GM12873 (cell line): Measurements from ENCODE around the gene LPCAT2.

Experiments used
- CTCF ChIP-seq: IDR thresholded peaks from 2 replicates; pipeline ENCODE4 v1.5.1; 2012; ENCODE audit warnings: low read depth, mild to moderate bottlenecking, moderate library complexity, low read length, control low read depth; ENCODE audit not compliant: insufficient read depth; ENCODE audit errors: missing control alignments

LPCAT2 gene

GRCh38 chr16:55597928-55598327, 89.1 kb downstream of the LPCAT2 start:
- TF ChIP-seq CTCF: no peak

GRCh38 chr16:55605754-55606336, 97.0 kb downstream of the LPCAT2 start:
- no peak for TF ChIP-seq CTCF

GRCh38 chr16:55613613-55614335, 104.9 kb downstream of the LPCAT2 start:
- no peak for TF ChIP-seq CTCF

- TF ChIP-seq CTCF: no peak
These were observed 106.2 kb downstream of the LPCAT2 start for GRCh38 chr16:55615071-55615470.

GRCh38 chr16:55621771-55622170, 112.9 kb downstream of the LPCAT2 start:
- TF ChIP-seq CTCF: no peak

- TF ChIP-seq CTCF: no peak
These were observed 113.4 kb downstream of the LPCAT2 start for GRCh38 chr16:55622272-55622671.

GRCh38 chr16:55622930-55623561, 114.2 kb downstream of the LPCAT2 start:
- TF ChIP-seq CTCF: peak; percentile 36
